Parathyroid adenoma (tissue), 2 donors: ENCODE measurements around the gene TMEM98.

Source experiments
- H2AFZ ChIP-seq: fragments of 300-600 bp; sonication (generic); one replicate; pipeline ENCODE4 v1.7.0; 2017; ENCODE audit warnings: antibody characterized with exemption, mild to moderate bottlenecking
- H3K27ac ChIP-seq: fragments of 300-600 bp; sonication (generic); one replicate; pipeline ENCODE4 v1.7.0; 2017
- H3K27me3 ChIP-seq: fragments of 300-600 bp; sonication (generic); one replicate; pipeline ENCODE4 v1.7.0; 2017; ENCODE audit warnings: low read length; ENCODE audit not compliant: control insufficient read depth, insufficient read depth
- H3K36me3 ChIP-seq: fragments of 300-600 bp; sonication (generic); one replicate; pipeline ENCODE4 v1.7.0; 2017; ENCODE audit warnings: low read length; ENCODE audit not compliant: control insufficient read depth, insufficient read depth
- H3K4me1 ChIP-seq: fragments of 300-600 bp; sonication (generic); one replicate; pipeline ENCODE4 v1.7.0; 2017; ENCODE audit warnings: control low read depth
- H3K4me2 ChIP-seq: fragments of 300-600 bp; sonication (generic); one replicate; pipeline ENCODE4 v1.7.0; 2017; ENCODE audit warnings: low read length
- H3K4me3 ChIP-seq: fragments of 300-600 bp; sonication (generic); one replicate; pipeline ENCODE4 v1.7.0; 2017; ENCODE audit warnings: low read depth, low read length
- H3K79me2 ChIP-seq: fragments of 300-600 bp; sonication (generic); one replicate; pipeline ENCODE4 v1.7.0; 2017; ENCODE audit warnings: control low read depth
- H3K9ac ChIP-seq: fragments of 300-600 bp; sonication (generic); one replicate; pipeline ENCODE4 v1.7.0; 2017; ENCODE audit warnings: mild to moderate bottlenecking
- H3K9me3 ChIP-seq: fragments of 300-600 bp; sonication (generic); one replicate; pipeline ENCODE4 v1.7.0; 2017; ENCODE audit warnings: low read length; ENCODE audit not compliant: control insufficient read depth
- CTCF ChIP-seq: fragments of 300-600 bp; sonication (generic); IDR thresholded peaks from one replicate; pipeline ENCODE4 v1.7.0; 2017; ENCODE audit warnings: antibody characterized with exemption, mild to moderate bottlenecking
- donor health status: primary hyperparathyroidism.

The TMEM98 gene

GRCh38 chr17:32927724-32928585 lies at the start of gene TMEM98:
TMEM98 (plus strand) TSS chr17:32928153; CDS start chr17:32931529, 3,376 bp downstream.
- H3K79me2 ChIP-seq = no peaks in the 10 kb centered on the region
- no peaks in the 10 kb centered on the region for H3K27me3 ChIP-seq
- no peak within 1 kb of the TSS for H3K27ac ChIP-seq
- TF ChIP-seq CTCF = no peak
- peak within 1 kb of the TSS; percentile 62 for H3K4me3 ChIP-seq
- H3K9me3 ChIP-seq = no peaks in the 10 kb centered on the region
- peaks cover 4% of the 10 kb centered on the region for H3K4me1 ChIP-seq
- H2AFZ ChIP-seq = peak within 1 kb of the TSS; percentile 91
- peak within 1 kb of the TSS; percentile 89 for H3K4me2 ChIP-seq
- H3K9ac ChIP-seq = no peak within 1 kb of the TSS
- no peaks in the 10 kb centered on the region for H3K36me3 ChIP-seq

- Histone ChIP-seq H3K36me3 (no peaks in the 10 kb centered on the region), H3K4me2 (no peak overlapping the region), H3K4me3 (no peak overlapping the region), H3K79me2 (peaks cover 8% of the 10 kb centered on the region), H3K9ac (no peak overlapping the region), H3K27me3 (no peaks in the 10 kb centered on the region), H3K27ac (no peak overlapping the region), H2AFZ (peak overlapping the region; percentile 14), H3K9me3 (no peaks in the 10 kb centered on the region), H3K4me1 (no peaks in the 10 kb centered on the region)
- TF ChIP-seq CTCF = no peak
Measured at GRCh38 chr17:32878211-32878610, 49.7 kb upstream of the TMEM98 start.

GRCh38 chr17:32879134-32879533 lies 48.8 kb upstream of the TMEM98 start:
- Histone ChIP-seq H3K4me3 (no peak overlapping the region), H3K36me3 (no peaks in the 10 kb centered on the region), H3K9ac (no peak overlapping the region), H3K79me2 (peaks cover 5% of the 10 kb centered on the region), H3K9me3 (no peaks in the 10 kb centered on the region), H2AFZ (no peak overlapping the region), H3K4me1 (no peaks in the 10 kb centered on the region), H3K27me3 (no peaks in the 10 kb centered on the region), H3K27ac (no peak overlapping the region), H3K4me2 (no peak overlapping the region)
- no peak for TF ChIP-seq CTCF

GRCh38 chr17:32880671-32881453 lies 47.1 kb upstream of the TMEM98 start:
- no peaks in the 10 kb centered on the region for H3K27me3 ChIP-seq
- no peak for TF ChIP-seq CTCF
- H3K27ac ChIP-seq = no peak overlapping the region
- no peaks in the 10 kb centered on the region for H3K79me2 ChIP-seq
- no peak overlapping the region for H3K4me2 ChIP-seq
- H3K4me3 ChIP-seq = no peak overlapping the region
- no peaks in the 10 kb centered on the region for H3K9me3 ChIP-seq
- H3K9ac ChIP-seq = no peak overlapping the region
- H2AFZ ChIP-seq = no peak overlapping the region
- no peaks in the 10 kb centered on the region for H3K4me1 ChIP-seq
- no peaks in the 10 kb centered on the region for H3K36me3 ChIP-seq
